Measurements from ENCODE around the gene THSD8. TPM values are rescaled to one million over a fixed set of nuclear protein-coding genes. Genes with fewer than 3 reads are reported as not detected.

The THSD8 gene
- total and polyA plus RNA-seq, 4 donors: 5.9 to 8.7 (median 6.5) TPM; not detected in 1

DNA sequence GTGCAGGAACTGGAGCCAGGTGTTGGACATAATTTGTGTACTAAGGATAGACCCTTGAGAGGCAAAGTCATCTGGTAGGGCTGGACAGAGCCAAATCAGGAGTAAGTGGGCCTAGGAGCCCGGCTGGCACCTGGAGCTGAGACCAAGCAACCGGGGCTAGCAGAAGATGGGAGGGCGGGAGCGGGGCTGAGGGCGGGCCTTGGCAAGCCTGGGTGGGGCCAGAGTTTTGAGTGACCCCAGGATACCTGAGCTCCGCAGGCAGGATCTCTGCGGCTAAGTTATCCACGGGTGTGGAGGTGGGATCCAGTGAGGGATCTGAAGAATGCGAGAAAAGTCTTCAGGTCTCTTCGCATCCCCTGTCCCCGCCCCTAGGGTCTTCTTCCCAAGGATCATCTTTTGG lies 34.7 kb upstream of the THSD8 start:
- no peak overlapping the region for H3K4me3 ChIP-seq (ENCODE audit: low read depth, low read length)
- WGBS (ENCODE audit: insufficient coverage): 90% methylated on average over 11 of the region's 11 CpGs
- no peaks in the 10 kb centered on the region for H3K27me3 ChIP-seq (ENCODE audit: control insufficient read depth, insufficient read depth, low read length)
- peaks cover 3% of the 10 kb centered on the region for H3K4me1 ChIP-seq (ENCODE audit: control insufficient read depth, insufficient read depth, low read length)
- no peak for DNase-seq (ENCODE audit: low read depth in 4 of 6, low spot score in 6 of 6)
- peaks cover 72% of the 10 kb centered on the region for H3K36me3 ChIP-seq (ENCODE audit: control insufficient read depth, insufficient read depth, low read length)
- H3K27ac ChIP-seq (ENCODE audit: low read depth, low read length): no peak overlapping the region
- H3K9me3 ChIP-seq (ENCODE audit: control insufficient read depth, insufficient read depth, low read length): no peaks in the 10 kb centered on the region

DNA sequence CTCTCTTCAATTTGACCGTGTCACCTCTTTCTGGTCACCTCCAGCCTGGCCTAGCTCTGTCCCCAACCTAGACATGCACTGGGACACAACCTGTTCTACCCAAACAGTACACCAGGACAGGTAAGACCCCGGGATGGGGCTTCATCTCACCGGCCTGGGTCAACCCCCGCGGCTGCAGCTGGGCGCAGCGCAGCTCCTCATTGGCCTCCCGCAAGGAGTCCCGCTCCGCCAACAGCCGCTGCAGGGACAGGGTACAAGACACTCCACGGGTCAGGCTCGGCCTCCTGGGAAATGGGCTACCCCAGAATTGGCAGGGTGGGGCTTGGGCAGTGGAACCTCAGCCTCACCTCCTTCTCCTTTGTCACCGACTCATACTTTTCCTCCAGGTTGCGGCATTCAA lies 34.2 kb upstream of the THSD8 start:
- H3K4me3 ChIP-seq (ENCODE audit: low read depth, low read length): no peak overlapping the region
- WGBS (ENCODE audit: insufficient coverage): 92% methylated on average over 15 of the region's 15 CpGs
- no peaks in the 10 kb centered on the region for H3K9me3 ChIP-seq (ENCODE audit: control insufficient read depth, insufficient read depth, low read length)
- H3K36me3 ChIP-seq (ENCODE audit: control insufficient read depth, insufficient read depth, low read length): peaks cover 70% of the 10 kb centered on the region
- H3K4me1 ChIP-seq (ENCODE audit: control insufficient read depth, insufficient read depth, low read length): peaks cover 3% of the 10 kb centered on the region
- H3K27ac ChIP-seq (ENCODE audit: low read depth, low read length): no peak overlapping the region
- H3K27me3 ChIP-seq (ENCODE audit: control insufficient read depth, insufficient read depth, low read length): no peaks in the 10 kb centered on the region
- no peak for DNase-seq (ENCODE audit: low read depth in 4 of 6, low spot score in 6 of 6)

GRCh38 chr19:12769689-12770088 lies 32.2 kb upstream of the THSD8 start:
- Histone ChIP-seq H3K4me3 (ENCODE audit: low read depth, low read length) (no peak overlapping the region), H3K27ac (ENCODE audit: low read depth, low read length) (no peak overlapping the region), H3K4me1 (ENCODE audit: control insufficient read depth, insufficient read depth, low read length) (peaks cover 8% of the 10 kb centered on the region), H3K36me3 (ENCODE audit: control insufficient read depth, insufficient read depth, low read length) (peaks cover 55% of the 10 kb centered on the region), H3K27me3 (ENCODE audit: control insufficient read depth, insufficient read depth, low read length) (no peaks in the 10 kb centered on the region), H3K9me3 (ENCODE audit: control insufficient read depth, insufficient read depth, low read length) (no peaks in the 10 kb centered on the region)
- peak in 1 of 6 donors; percentile 65 for DNase-seq (ENCODE audit: low read depth in 4 of 6, low spot score in 6 of 6)
- 17% methylated on average over 37 of the region's 37 CpGs for WGBS (ENCODE audit: insufficient coverage)

DNA sequence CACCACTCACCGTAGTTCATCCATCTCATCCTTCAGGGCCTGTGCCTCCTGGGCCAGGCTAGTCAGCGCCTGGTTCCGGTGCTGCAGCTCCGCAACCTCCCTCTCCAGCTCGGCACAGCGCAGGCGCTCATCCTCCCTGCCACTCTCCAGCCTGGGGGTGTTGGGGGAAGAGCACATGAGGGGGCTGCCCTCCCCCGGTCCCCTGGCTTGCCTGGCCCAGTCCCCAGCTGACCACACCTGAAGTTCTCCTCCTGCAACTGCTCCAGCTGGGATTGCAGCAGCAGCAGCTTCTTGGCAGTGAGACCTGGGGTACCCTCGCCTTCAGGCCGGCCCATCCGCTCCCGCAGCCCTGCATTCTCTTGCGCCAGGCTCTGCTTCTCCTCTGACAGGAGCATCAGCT lies 30.9 kb upstream of the THSD8 start:
- Histone ChIP-seq H3K36me3 (ENCODE audit: control insufficient read depth, insufficient read depth, low read length) (peaks cover 44% of the 10 kb centered on the region), H3K4me1 (ENCODE audit: control insufficient read depth, insufficient read depth, low read length) (peaks cover 14% of the 10 kb centered on the region), H3K9me3 (ENCODE audit: control insufficient read depth, insufficient read depth, low read length) (no peaks in the 10 kb centered on the region), H3K27me3 (ENCODE audit: control insufficient read depth, insufficient read depth, low read length) (no peaks in the 10 kb centered on the region), H3K27ac (ENCODE audit: low read depth, low read length) (no peak overlapping the region), H3K4me3 (ENCODE audit: low read depth, low read length) (no peak overlapping the region)
- WGBS (ENCODE audit: insufficient coverage): 99% methylated on average over 6 of the region's 13 CpGs
- DNase-seq (ENCODE audit: low read depth in 4 of 6, low spot score in 6 of 6): no peak

- Histone ChIP-seq H3K4me1 (ENCODE audit: control insufficient read depth, insufficient read depth, low read length) (peaks cover 20% of the 10 kb centered on the region), H3K27me3 (ENCODE audit: control insufficient read depth, insufficient read depth, low read length) (no peaks in the 10 kb centered on the region), H3K36me3 (ENCODE audit: control insufficient read depth, insufficient read depth, low read length) (peaks cover 33% of the 10 kb centered on the region), H3K27ac (ENCODE audit: low read depth, low read length) (no peak overlapping the region), H3K4me3 (ENCODE audit: low read depth, low read length) (no peak overlapping the region), H3K9me3 (ENCODE audit: control insufficient read depth, insufficient read depth, low read length) (no peaks in the 10 kb centered on the region)
- no peak for DNase-seq (ENCODE audit: low read depth in 4 of 6, low spot score in 6 of 6)
- 83% methylated on average over 2 of the region's 4 CpGs for WGBS (ENCODE audit: insufficient coverage)
Measured at GRCh38 chr19:12772323-12772722, 29.5 kb upstream of the THSD8 start.

GRCh38 chr19:12773571-12773970 lies 28.3 kb upstream of the THSD8 start:
- no peak for DNase-seq (ENCODE audit: low read depth in 4 of 6, low spot score in 6 of 6)
- Histone ChIP-seq H3K4me1 (ENCODE audit: control insufficient read depth, insufficient read depth, low read length) (peaks cover 33% of the 10 kb centered on the region), H3K36me3 (ENCODE audit: control insufficient read depth, insufficient read depth, low read length) (peaks cover 26% of the 10 kb centered on the region), H3K27me3 (ENCODE audit: control insufficient read depth, insufficient read depth, low read length) (no peaks in the 10 kb centered on the region), H3K27ac (ENCODE audit: low read depth, low read length) (no peak overlapping the region), H3K9me3 (ENCODE audit: control insufficient read depth, insufficient read depth, low read length) (no peaks in the 10 kb centered on the region), H3K4me3 (ENCODE audit: low read depth, low read length) (no peak overlapping the region)
- 92% methylated on average over 2 of the region's 2 CpGs for WGBS (ENCODE audit: insufficient coverage)

DNA sequence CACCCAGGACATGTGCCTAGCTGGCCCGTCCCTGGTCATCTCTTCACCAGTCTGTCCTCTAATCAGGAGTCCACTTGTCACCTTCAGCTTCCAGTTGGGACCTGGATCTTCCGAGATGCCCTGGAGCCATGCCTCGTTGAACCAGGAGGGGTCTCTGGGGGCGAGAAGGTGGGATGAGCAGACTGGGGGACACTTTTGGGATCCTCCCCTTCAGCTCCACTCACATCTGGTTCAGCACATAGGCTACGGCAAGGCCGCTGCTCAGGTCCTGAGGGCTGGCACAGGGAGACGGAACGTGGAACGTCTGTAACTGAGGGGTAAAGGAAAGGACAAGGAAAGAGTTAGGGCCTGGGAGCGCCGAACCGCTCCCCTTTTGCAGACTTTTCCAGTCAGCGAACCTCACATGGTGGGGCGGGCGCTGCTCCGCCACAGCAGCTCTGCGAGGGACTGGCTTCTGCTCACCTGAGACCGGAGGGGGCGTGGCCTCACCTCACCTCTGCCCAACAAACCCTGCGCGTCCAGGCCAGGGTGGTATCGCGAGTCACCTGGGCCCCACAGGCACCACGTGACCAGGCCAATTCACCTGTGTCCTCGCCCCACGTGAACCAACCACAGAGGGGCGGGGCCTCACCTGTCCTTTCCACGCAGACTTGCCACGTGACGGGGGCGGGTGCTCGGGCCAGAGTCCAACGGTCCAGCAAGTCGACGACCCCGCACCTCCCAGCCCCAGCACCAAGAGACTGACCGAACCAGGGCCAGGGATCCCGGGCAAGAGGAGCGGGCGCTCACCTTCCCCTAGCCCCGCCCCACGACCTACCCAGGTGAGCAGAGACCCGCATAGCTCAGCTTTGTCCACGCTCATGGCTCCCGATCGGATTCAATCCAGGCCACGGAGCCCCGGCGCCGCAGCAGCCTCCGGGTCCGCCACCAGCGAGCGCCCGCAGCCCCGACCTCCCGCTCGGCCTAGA lies 27.0 kb upstream of the THSD8 start, which contains the start of gene HOOK2:
HOOK2 (minus strand) TSS at position 965 of the 968 bp plus-strand sequence; CDS start at position 862, 103 bp downstream.
- Histone ChIP-seq H3K4me3 (ENCODE audit: low read depth, low read length) (peak within 1 kb of the TSS; percentile 85), H3K27me3 (ENCODE audit: control insufficient read depth, insufficient read depth, low read length) (no peaks in the 10 kb centered on the region), H3K36me3 (ENCODE audit: control insufficient read depth, insufficient read depth, low read length) (peaks cover 24% of the 10 kb centered on the region), H3K9me3 (ENCODE audit: control insufficient read depth, insufficient read depth, low read length) (no peaks in the 10 kb centered on the region), H3K4me1 (ENCODE audit: control insufficient read depth, insufficient read depth, low read length) (peaks cover 42% of the 10 kb centered on the region), H3K27ac (ENCODE audit: low read depth, low read length) (peak within 1 kb of the TSS; percentile 61)
- DNase-seq (ENCODE audit: low read depth in 4 of 6, low spot score in 6 of 6): peak in 1 of 6 donors; percentile 74
- WGBS (ENCODE audit: insufficient coverage): 10% methylated on average over 52 of the region's 58 CpGs

DNA sequence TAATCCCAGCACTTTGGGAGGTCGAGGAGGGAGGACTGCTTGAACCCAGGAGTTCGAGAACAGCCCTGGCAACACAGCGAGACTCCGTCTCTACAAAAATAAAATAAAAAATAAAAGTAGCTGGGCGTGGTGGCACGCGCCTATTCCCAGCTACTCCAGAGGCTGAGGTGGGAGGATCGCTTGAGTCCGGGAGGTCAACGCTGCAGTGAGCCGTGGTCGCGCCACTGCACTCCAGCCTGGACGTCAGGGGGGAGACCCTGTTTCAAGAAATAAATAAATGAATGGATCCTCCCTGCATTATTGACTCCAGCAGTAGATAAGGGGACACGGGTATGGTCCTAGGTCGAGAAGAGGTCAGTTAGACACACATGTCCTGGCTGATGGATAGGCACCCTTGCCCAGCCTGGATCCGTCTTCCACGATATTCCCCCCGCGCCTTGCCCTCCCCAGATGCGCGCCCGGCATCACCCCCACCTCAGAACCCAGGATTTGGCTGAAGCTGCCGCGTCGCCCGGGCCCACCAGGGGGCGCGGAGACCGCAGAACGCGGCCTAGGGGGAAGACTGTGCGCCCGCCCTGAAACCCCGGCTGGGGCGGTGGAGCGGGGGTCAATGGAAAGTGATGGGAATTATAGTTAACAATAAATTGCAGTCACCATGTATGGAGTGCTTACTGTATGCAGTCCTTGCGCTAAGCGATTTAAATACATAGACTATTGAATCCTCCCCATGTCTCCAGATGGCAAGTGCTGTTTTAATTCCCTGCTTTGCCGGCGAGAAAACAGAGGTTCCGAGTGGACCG lies 24.5 kb upstream of the THSD8 start:
- Histone ChIP-seq H3K4me3 (ENCODE audit: low read depth, low read length) (peak overlapping the region; percentile 69), H3K27me3 (ENCODE audit: control insufficient read depth, insufficient read depth, low read length) (no peaks in the 10 kb centered on the region), H3K27ac (ENCODE audit: low read depth, low read length) (peak overlapping the region; percentile 93), H3K4me1 (ENCODE audit: control insufficient read depth, insufficient read depth, low read length) (peaks cover 51% of the 10 kb centered on the region), H3K36me3 (ENCODE audit: control insufficient read depth, insufficient read depth, low read length) (peaks cover 3% of the 10 kb centered on the region), H3K9me3 (ENCODE audit: control insufficient read depth, insufficient read depth, low read length) (no peaks in the 10 kb centered on the region)
- peak in 3 of 6 donors; percentile 63 to 93 (median 91) for DNase-seq (ENCODE audit: low read depth in 4 of 6, low spot score in 6 of 6)
- 4% methylated on average over 29 of the region's 43 CpGs for WGBS (ENCODE audit: insufficient coverage)

- DNase-seq (ENCODE audit: low read depth in 4 of 6, low spot score in 6 of 6): peak in 2 of 6 donors; percentile 82 to 86
- Histone ChIP-seq H3K27ac (ENCODE audit: low read depth, low read length) (peak overlapping the region; percentile 93), H3K4me1 (ENCODE audit: control insufficient read depth, insufficient read depth, low read length) (peaks cover 59% of the 10 kb centered on the region), H3K4me3 (ENCODE audit: low read depth, low read length) (peak overlapping the region; percentile 69), H3K36me3 (ENCODE audit: control insufficient read depth, insufficient read depth, low read length) (peaks cover 3% of the 10 kb centered on the region), H3K9me3 (ENCODE audit: control insufficient read depth, insufficient read depth, low read length) (no peaks in the 10 kb centered on the region), H3K27me3 (ENCODE audit: control insufficient read depth, insufficient read depth, low read length) (no peaks in the 10 kb centered on the region)
- 2% methylated on average over 32 of the region's 44 CpGs for WGBS (ENCODE audit: insufficient coverage)
Measured at GRCh38 chr19:12778017-12778904, 23.6 kb upstream of the THSD8 start.

All from spinal cord (tissue), 10 donors.